GM12892 (cell line): ENCODE data around the gene LCN15.

Experiments used
- POLR2A ChIP-seq: IDR thresholded peaks from 2 replicates; pipeline ENCODE4 v1.6.1; 2011; ENCODE audit warnings: low read depth, low read length, control low read depth
- POLR2AphosphoS5 ChIP-seq: IDR thresholded peaks from 2 replicates; pipeline ENCODE4 v1.6.1; 2011; ENCODE audit warnings: low read depth, low read length, control low read depth
- TAF1 ChIP-seq: IDR thresholded peaks from 2 replicates; pipeline ENCODE4 v1.6.1; 2011; ENCODE audit warnings: low read depth, mild to moderate bottlenecking, control low read depth, low read length, borderline replicate concordance

- TF ChIP-seq POLR2AphosphoS5, result no peak
- no peak for TF ChIP-seq TAF1
- TF ChIP-seq POLR2A, result no peak
These were observed 45.7 kb downstream of the LCN15 start for GRCh38 chr9:136718345-136719194.
